A549 treated with GW870086 at 1 μM for 4 hours (cell line): ENCODE data around the gene AMN. TPM values are rescaled to one million over a fixed set of nuclear protein-coding genes. Genes with fewer than 3 reads are reported as not detected.

Experiments used
- total RNA-seq: library from RNA; stranded (reverse); fragments of 200-300 nt; extraction: Qiagen RNA extraction; gene quantifications from 5 replicates; pipeline ENCODE4 v1.2.3, GENCODE V29; 2022; ENCODE audit warnings: low read depth

Gene AMN
- 0.24 to 0.56 TPM (median 0.39 TPM) in 5 replicates for total RNA-seq

DNA sequence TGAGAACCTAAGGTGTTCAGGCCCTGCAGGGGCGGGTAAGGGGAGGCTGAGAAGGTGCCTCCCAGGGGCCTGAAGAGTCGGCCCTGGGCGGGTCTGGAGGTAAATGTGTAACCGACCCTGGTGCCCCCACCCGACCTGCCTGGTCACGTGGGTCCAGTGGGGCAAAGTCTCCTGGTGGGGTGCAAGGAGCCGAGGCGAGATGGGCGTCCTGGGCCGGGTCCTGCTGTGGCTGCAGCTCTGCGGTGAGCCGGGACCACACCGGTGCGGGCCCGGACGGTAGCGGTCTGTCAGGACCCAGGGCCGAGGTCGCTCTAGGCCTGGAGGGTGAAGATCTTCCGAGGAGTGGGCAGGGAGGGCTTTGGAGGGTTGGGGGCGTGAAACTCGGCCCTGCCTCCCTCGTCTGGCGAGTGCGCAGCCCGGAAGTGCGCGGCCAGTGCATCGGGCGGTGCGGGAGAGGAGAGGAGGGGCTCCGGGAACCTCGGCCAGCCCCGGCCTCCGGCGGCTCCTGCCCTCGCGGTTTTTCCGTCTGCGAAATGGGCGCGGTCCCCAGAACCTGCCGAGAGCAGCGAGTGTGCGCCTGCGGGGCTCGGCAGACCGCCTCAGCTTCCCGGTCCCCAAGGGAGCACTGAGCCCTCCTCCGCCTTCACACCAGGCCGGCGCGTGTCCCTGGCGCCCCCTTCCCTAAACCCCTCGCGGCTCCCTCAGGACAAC lies at the start of gene AMN:
TSS of gene AMN (plus strand) at position 174 of the 711 bp plus-strand sequence. CDS start at position 200, 26 bp downstream.

Other genes with a start within 250 kb of the AMN start
- gene TRAF3, start 145.2 kb upstream of the AMN start, total RNA-seq, result 15.3 to 21.9 TPM (median 21.2 TPM) in 5 replicates
- 58.4 to 85.0 TPM (median 79.3 TPM) in 5 replicates for gene CDC42BPB, start 134.9 kb downstream of the AMN start, total RNA-seq
- not detected in 5 replicates for gene LBHD2, start 161.5 kb downstream of the AMN start, total RNA-seq
- 0.82 to 2.4 TPM (median 1.8 TPM) in 5 replicates for gene EXOC3L4, start 172.1 kb downstream of the AMN start, total RNA-seq
- 317 to 361 TPM (median 346 TPM) in 5 replicates for gene TNFAIP2, start 200.8 kb downstream of the AMN start, total RNA-seq